ENCODE results near the gene ABTB2. TPM values are rescaled to one million over a fixed set of nuclear protein-coding genes. Genes with fewer than 3 reads are reported as not detected.

The ABTB2 gene
- total and polyA plus RNA-seq, 10 of the 15 experiments (the other 5 are each of a cell fraction or from before 2014, with no cell fraction given): 0.13 to 2.1 (median 0.72) TPM

DNA sequence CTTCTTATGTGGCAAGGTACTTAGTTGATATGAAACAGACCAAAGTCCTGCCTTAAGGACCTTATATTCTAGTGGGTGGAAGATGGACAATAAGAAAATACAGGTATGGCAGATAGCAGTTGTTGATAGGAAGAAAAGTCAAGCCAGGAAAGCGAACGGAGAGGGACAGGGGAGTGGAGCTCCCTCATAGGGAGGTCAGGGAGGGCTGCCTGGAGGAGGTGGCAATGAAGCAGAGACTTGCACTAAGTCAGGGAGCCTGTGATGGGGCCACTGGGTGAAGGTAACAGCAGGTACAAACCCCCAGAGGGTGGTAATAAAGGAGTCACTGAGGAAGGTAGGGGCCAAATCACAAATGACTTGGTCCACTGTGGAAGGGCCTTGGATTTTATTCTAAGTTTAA, 65.3 kb downstream of the ABTB2 start (continued):
- TF ChIP-seq, protein P1, sequence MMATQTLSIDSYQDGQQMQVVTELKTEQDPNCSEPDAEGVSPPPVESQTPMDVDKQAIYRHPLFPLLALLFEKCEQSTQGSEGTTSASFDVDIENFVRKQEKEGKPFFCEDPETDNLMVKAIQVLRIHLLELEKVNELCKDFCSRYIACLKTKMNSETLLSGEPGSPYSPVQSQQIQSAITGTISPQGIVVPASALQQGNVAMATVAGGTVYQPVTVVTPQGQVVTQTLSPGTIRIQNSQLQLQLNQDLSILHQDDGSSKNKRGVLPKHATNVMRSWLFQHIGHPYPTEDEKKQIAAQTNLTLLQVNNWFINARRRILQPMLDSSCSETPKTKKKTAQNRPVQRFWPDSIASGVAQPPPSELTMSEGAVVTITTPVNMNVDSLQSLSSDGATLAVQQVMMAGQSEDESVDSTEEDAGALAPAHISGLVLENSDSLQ (IDR thresholded peaks at IDR 0.05): no peak
- no peak for TF ChIP-seq YBX1 (IDR thresholded peaks at IDR 0.05)

DNA sequence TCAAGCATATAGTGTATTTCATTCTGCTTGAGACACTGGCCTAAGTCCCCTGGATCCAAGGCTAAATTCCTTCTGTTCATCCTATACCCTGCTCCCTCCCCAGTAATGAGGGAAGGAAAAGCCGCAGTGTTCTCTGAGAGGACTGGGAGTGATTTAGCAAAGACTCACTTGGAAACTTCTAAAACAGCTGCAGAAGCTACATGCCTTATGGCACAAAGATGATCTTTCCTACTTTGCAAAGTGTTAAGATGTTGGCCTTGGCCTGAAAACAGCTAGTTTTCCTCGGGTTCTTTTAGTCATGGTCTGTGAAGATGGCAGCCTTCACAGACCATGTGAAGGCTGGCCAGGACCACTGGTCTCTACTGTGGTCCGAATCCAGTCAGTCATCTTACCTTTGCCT, 65.7 kb downstream of the ABTB2 start:
- in situ Hi-C loops (cut with MboI) (no loop called here), intact Hi-C loops (cut with micrococcal nuclease; ENCODE audit: unreplicated experiment) (no loop called here)
- 33% methylated on average over 3 of the region's 3 CpGs for WGBS (ENCODE audit: insufficient coverage, insufficient replicate concordance, low lambda C conversion rate, missing lambda C conversion rate)
- no peak overlapping the region for H3K4me2 ChIP-seq (ENCODE audit: control insufficient read depth, insufficient read depth)
- H2AFZ ChIP-seq (ENCODE audit: control insufficient read depth, low read depth, low read length): no peak overlapping the region
- H4K20me1 ChIP-seq (ENCODE audit: control insufficient read depth, insufficient read depth): no peaks in the 10 kb centered on the region
- H3K9me3 ChIP-seq (replicated peaks; ENCODE audit: control insufficient read depth, insufficient read depth, low read length): no peaks in the 10 kb centered on the region
- no peak overlapping the region for H3K9ac ChIP-seq (ENCODE audit: control insufficient read depth, insufficient read depth, low read length)
- H3K4me1 ChIP-seq (ENCODE audit: control insufficient read depth, insufficient read depth, low read length): no peaks in the 10 kb centered on the region
- ChIA-PET RAD21 (ENCODE audit: unreplicated experiment) (no interaction called here), SMC1A (ENCODE audit: uncharacterized antibody, unreplicated experiment) (interaction anchor here (1.0 kb wide), 2 partner anchors 11 to 53 kb away, joined by 3 read pairs; no protein-coding TSS in a partner anchor), POLR2A (no interaction called here), CTCF (interaction anchor here (3.5 kb wide), 1 partner anchor 11 kb away, joined by 11 read pairs; no protein-coding TSS in a partner anchor)
- no TSS peak for BruUV-seq (replicated peaks)
- ATAC-seq (no peak), DNase-seq (ENCODE audit: low read depth, low spot score) (no peak), FAIRE-seq (no peak)
- no peak for TF ChIP-seq ZNF207 (IDR thresholded peaks at IDR 0.05; ENCODE audit: borderline replicate concordance)
- TF ChIP-seq PML (IDR thresholded peaks at IDR 0.05; ENCODE audit: low read length): no peak
- TF ChIP-seq, protein P2, sequence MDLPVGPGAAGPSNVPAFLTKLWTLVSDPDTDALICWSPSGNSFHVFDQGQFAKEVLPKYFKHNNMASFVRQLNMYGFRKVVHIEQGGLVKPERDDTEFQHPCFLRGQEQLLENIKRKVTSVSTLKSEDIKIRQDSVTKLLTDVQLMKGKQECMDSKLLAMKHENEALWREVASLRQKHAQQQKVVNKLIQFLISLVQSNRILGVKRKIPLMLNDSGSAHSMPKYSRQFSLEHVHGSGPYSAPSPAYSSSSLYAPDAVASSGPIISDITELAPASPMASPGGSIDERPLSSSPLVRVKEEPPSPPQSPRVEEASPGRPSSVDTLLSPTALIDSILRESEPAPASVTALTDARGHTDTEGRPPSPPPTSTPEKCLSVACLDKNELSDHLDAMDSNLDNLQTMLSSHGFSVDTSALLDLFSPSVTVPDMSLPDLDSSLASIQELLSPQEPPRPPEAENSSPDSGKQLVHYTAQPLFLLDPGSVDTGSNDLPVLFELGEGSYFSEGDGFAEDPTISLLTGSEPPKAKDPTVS (IDR thresholded peaks at IDR 0.05; ENCODE audit: low read depth, low read length): no peak
- TF ChIP-seq, protein P3, sequence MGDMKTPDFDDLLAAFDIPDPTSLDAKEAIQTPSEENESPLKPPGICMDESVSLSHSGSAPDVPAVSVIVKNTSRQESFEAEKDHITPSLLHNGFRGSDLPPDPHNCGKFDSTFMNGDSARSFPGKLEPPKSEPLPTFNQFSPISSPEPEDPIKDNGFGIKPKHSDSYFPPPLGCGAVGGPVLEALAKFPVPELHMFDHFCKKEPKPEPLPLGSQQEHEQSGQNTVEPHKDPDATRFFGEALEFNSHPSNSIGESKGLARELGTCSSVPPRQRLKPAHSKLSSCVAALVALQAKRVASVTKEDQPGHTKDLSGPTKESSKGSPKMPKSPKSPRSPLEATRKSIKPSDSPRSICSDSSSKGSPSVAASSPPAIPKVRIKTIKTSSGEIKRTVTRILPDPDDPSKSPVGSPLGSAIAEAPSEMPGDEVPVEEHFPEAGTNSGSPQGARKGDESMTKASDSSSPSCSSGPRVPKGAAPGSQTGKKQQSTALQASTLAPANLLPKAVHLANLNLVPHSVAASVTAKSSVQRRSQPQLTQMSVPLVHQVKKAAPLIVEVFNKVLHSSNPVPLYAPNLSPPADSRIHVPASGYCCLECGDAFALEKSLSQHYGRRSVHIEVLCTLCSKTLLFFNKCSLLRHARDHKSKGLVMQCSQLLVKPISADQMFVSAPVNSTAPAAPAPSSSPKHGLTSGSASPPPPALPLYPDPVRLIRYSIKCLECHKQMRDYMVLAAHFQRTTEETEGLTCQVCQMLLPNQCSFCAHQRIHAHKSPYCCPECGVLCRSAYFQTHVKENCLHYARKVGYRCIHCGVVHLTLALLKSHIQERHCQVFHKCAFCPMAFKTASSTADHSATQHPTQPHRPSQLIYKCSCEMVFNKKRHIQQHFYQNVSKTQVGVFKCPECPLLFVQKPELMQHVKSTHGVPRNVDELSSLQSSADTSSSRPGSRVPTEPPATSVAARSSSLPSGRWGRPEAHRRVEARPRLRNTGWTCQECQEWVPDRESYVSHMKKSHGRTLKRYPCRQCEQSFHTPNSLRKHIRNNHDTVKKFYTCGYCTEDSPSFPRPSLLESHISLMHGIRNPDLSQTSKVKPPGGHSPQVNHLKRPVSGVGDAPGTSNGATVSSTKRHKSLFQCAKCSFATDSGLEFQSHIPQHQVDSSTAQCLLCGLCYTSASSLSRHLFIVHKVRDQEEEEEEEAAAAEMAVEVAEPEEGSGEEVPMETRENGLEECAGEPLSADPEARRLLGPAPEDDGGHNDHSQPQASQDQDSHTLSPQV (IDR thresholded peaks at IDR 0.05): no peak
- H3K4me3 ChIP-seq: no peak overlapping the region
- no peaks in the 10 kb centered on the region for H3K79me2 ChIP-seq (ENCODE audit: control insufficient read depth, insufficient read depth, low read length)
- H3K27me3 ChIP-seq (replicated peaks in 1 of 2; ENCODE audit: control insufficient read depth in 2 of 2, insufficient read depth in 2 of 2, low read length in 1 of 2): no peaks in the 10 kb centered on the region
- H3K36me3 ChIP-seq (ENCODE audit: control insufficient read depth in 2 of 2, insufficient read depth in 2 of 2, low read length in 1 of 2): no peaks in the 10 kb centered on the region
- no peak overlapping the region for H3K27ac ChIP-seq (ENCODE audit: control insufficient read depth, insufficient read depth)
